Muscle layer of duodenum (tissue), 2 donors: ENCODE measurements around the gene ANKRD37.

ENCODE experiments used
- H3K27ac ChIP-seq: one replicate; pipeline ENCODE4 v1.7.0; 2013; ENCODE audit warnings: mild to moderate bottlenecking, low read length
- H3K27me3 ChIP-seq: one replicate; pipeline ENCODE4 v1.7.0; 2013; ENCODE audit warnings: low read depth, mild to moderate bottlenecking, control low read depth, low read length
- H3K36me3 ChIP-seq, 2 donors: one replicate each; pipeline ENCODE4 v1.7.0; 2013; ENCODE audit warnings: low read length in 2 of 2, control low read depth in 1 of 2, mild to moderate bottlenecking in 1 of 2; ENCODE audit not compliant: insufficient read depth in 2 of 2, control insufficient read depth in 1 of 2
- H3K4me1 ChIP-seq, 2 donors: one replicate each; pipeline ENCODE4 v1.7.0; 2013; ENCODE audit warnings: low read length in 2 of 2, mild to moderate bottlenecking in 2 of 2, control low read depth in 1 of 2, moderate library complexity in 1 of 2; ENCODE audit not compliant: insufficient read depth in 2 of 2, control insufficient read depth in 1 of 2
- H3K4me3 ChIP-seq, 2 donors: one replicate each; pipeline ENCODE4 v1.7.0; 2013; ENCODE audit warnings: low read length in 2 of 2, low read depth in 1 of 2, mild to moderate bottlenecking in 1 of 2
- H3K9me3 ChIP-seq, 2 donors: one replicate each; pipeline ENCODE4 v1.7.0; 2013; ENCODE audit warnings: low read length in 2 of 2, control low read depth in 1 of 2, mild to moderate bottlenecking in 1 of 2; ENCODE audit not compliant: control insufficient read depth in 1 of 2
- donor health status: healthy.

The ANKRD37 gene

GRCh38 chr4:185396724-185397385, at the start of gene ANKRD37:
Gene ANKRD37, plus strand, starts transcription at chr4:185396841. Its CDS starts 83 bp downstream, at chr4:185396924.
- no peaks in the 10 kb centered on the region for H3K9me3 ChIP-seq
- peaks cover 0 to 18% of the 10 kb centered on the region in 2 donors for H3K4me1 ChIP-seq
- H3K27me3 ChIP-seq: no peaks in the 10 kb centered on the region
- peaks cover 16 to 30% of the 10 kb centered on the region in 2 donors for H3K36me3 ChIP-seq
- H3K4me3 ChIP-seq: peak within 1 kb of the TSS; percentile 84
- H3K27ac ChIP-seq: peak within 1 kb of the TSS; percentile 96

- Histone ChIP-seq H3K27me3 (no peaks in the 10 kb centered on the region), H3K27ac (no peak overlapping the region), H3K4me3 (no peak overlapping the region), H3K36me3 (peaks cover 4 to 5% of the 10 kb centered on the region in 2 donors), H3K4me1 (peaks cover 0 to 8% of the 10 kb centered on the region in 2 donors), H3K9me3 (no peaks in the 10 kb centered on the region)
Observed at GRCh38 chr4:185346975-185347601, 49.6 kb upstream of the ANKRD37 start.

GRCh38 chr4:185351691-185352090, 45.0 kb upstream of the ANKRD37 start:
- H3K27ac ChIP-seq: no peak overlapping the region
- no peak overlapping the region for H3K4me3 ChIP-seq
- peaks cover 17 to 21% of the 10 kb centered on the region in 2 donors for H3K36me3 ChIP-seq

GRCh38 chr4:185352202-185352601, 44.4 kb upstream of the ANKRD37 start:
- Histone ChIP-seq H3K27ac (no peak overlapping the region), H3K9me3 (no peaks in the 10 kb centered on the region), H3K4me3 (no peak overlapping the region), H3K36me3 (peaks cover 17 to 21% of the 10 kb centered on the region in 2 donors), H3K27me3 (no peaks in the 10 kb centered on the region), H3K4me1 (no peaks in the 10 kb centered on the region)

More at GRCh38 chr4:185351691-185352090, 45.0 kb upstream of the ANKRD37 start:
- H3K4me1 ChIP-seq: no peaks in the 10 kb centered on the region
- H3K27me3 ChIP-seq: no peaks in the 10 kb centered on the region
- H3K9me3 ChIP-seq: no peaks in the 10 kb centered on the region

- no peaks in the 10 kb centered on the region for H3K9me3 ChIP-seq
- H3K4me1 ChIP-seq: no peaks in the 10 kb centered on the region
- H3K4me3 ChIP-seq: no peak overlapping the region
- no peak overlapping the region for H3K27ac ChIP-seq
- no peaks in the 10 kb centered on the region for H3K27me3 ChIP-seq
- H3K36me3 ChIP-seq: peaks cover 17 to 21% of the 10 kb centered on the region in 2 donors
Observed at GRCh38 chr4:185352741-185353140, 43.9 kb upstream of the ANKRD37 start.

- peaks cover 16 to 21% of the 10 kb centered on the region in 2 donors for H3K36me3 ChIP-seq
- no peak overlapping the region for H3K4me3 ChIP-seq
- no peak overlapping the region for H3K27ac ChIP-seq
- no peaks in the 10 kb centered on the region for H3K9me3 ChIP-seq
- H3K27me3 ChIP-seq: no peaks in the 10 kb centered on the region
- H3K4me1 ChIP-seq: no peaks in the 10 kb centered on the region
Observed at GRCh38 chr4:185357211-185357610, 39.4 kb upstream of the ANKRD37 start.

GRCh38 chr4:185357733-185358440, 38.8 kb upstream of the ANKRD37 start:
- no peaks in the 10 kb centered on the region for H3K27me3 ChIP-seq
- H3K27ac ChIP-seq: no peak overlapping the region
- H3K9me3 ChIP-seq: no peaks in the 10 kb centered on the region
- no peaks in the 10 kb centered on the region for H3K4me1 ChIP-seq
- H3K4me3 ChIP-seq: no peak overlapping the region
- peaks cover 10 to 15% of the 10 kb centered on the region in 2 donors for H3K36me3 ChIP-seq

- Histone ChIP-seq H3K4me3 (no peak overlapping the region), H3K27ac (no peak overlapping the region), H3K4me1 (no peaks in the 10 kb centered on the region), H3K27me3 (no peaks in the 10 kb centered on the region), H3K36me3 (peaks cover 10 to 15% of the 10 kb centered on the region in 2 donors), H3K9me3 (no peaks in the 10 kb centered on the region)
Observed at GRCh38 chr4:185358514-185358913, 38.1 kb upstream of the ANKRD37 start.

- no peaks in the 10 kb centered on the region for H3K4me1 ChIP-seq
- no peaks in the 10 kb centered on the region for H3K27me3 ChIP-seq
- H3K27ac ChIP-seq: no peak overlapping the region
- no peaks in the 10 kb centered on the region for H3K9me3 ChIP-seq
- peaks cover 9 to 14% of the 10 kb centered on the region in 2 donors for H3K36me3 ChIP-seq
- H3K4me3 ChIP-seq: no peak overlapping the region
Observed at GRCh38 chr4:185358959-185359358, 37.7 kb upstream of the ANKRD37 start.

GRCh38 chr4:185359767-185360446, 36.7 kb upstream of the ANKRD37 start:
- Histone ChIP-seq H3K27me3 (no peaks in the 10 kb centered on the region), H3K36me3 (peaks cover 0 to 6% of the 10 kb centered on the region in 2 donors)

GRCh38 chr4:185361872-185362271, 34.8 kb upstream of the ANKRD37 start:
- Histone ChIP-seq H3K4me3 (no peak overlapping the region), H3K9me3 (no peaks in the 10 kb centered on the region), H3K27ac (no peak overlapping the region), H3K27me3 (no peaks in the 10 kb centered on the region), H3K36me3 (peaks cover 0 to 6% of the 10 kb centered on the region in 2 donors), H3K4me1 (no peaks in the 10 kb centered on the region)

More at GRCh38 chr4:185359767-185360446, 36.7 kb upstream of the ANKRD37 start:
- H3K4me3 ChIP-seq: no peak overlapping the region
- H3K9me3 ChIP-seq: no peaks in the 10 kb centered on the region
- H3K4me1 ChIP-seq: no peaks in the 10 kb centered on the region
- H3K27ac ChIP-seq: no peak overlapping the region
